GM12873 (cell line): ENCODE results near the gene CD96.

Source experiments
- TF ChIP-seq, protein P1 (sequence below): IDR thresholded peaks from 2 replicates; pipeline ENCODE4 v1.5.1; 2012; ENCODE audit warnings: low read depth, mild to moderate bottlenecking, moderate library complexity, low read length, control low read depth; ENCODE audit not compliant: insufficient read depth; ENCODE audit errors: missing control alignments

The CD96 gene

DNA sequence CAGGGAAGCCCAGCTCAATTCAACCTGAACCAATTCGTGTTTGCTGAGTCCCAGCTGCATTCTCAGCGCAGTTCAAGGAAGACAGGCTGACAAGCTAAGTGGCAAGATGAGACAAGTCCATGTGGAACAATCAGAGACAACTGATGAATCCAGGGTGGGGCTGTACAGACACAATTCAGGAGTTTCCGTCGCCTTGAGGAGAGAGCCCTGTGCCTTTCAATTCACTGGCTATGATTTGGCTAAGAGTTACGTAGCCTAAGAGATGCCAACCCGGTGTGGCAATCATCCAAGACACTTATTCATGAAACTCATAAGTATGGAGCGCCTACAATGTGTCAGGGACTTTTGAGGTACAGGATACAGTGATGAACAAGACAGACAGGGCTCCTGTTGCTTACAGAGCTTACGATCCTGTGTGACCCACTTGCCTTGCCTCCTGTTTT lies 68.6 kb downstream of the CD96 start:
- TF ChIP-seq, protein P1, sequence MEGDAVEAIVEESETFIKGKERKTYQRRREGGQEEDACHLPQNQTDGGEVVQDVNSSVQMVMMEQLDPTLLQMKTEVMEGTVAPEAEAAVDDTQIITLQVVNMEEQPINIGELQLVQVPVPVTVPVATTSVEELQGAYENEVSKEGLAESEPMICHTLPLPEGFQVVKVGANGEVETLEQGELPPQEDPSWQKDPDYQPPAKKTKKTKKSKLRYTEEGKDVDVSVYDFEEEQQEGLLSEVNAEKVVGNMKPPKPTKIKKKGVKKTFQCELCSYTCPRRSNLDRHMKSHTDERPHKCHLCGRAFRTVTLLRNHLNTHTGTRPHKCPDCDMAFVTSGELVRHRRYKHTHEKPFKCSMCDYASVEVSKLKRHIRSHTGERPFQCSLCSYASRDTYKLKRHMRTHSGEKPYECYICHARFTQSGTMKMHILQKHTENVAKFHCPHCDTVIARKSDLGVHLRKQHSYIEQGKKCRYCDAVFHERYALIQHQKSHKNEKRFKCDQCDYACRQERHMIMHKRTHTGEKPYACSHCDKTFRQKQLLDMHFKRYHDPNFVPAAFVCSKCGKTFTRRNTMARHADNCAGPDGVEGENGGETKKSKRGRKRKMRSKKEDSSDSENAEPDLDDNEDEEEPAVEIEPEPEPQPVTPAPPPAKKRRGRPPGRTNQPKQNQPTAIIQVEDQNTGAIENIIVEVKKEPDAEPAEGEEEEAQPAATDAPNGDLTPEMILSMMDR = no peak

DNA sequence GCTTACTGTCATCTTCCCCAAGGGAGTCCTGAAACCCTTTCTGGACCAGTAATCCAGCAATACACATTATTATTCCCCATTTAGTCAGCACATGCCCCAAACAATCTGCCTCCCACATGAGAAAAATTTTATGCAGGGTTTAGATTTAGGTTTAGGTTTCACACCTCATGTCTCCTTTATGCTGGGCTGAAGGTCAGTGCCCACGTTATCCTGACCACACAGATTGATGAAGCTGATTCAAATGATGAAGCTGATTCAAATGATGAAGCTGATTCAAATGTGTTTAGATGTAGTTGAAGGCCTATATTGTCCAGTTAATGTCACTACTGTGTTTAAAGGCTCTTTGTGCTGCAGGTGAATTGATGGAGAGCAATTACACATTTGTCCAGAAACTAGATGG lies 71.3 kb downstream of the CD96 start:
- TF ChIP-seq, protein P1 = no peak

DNA sequence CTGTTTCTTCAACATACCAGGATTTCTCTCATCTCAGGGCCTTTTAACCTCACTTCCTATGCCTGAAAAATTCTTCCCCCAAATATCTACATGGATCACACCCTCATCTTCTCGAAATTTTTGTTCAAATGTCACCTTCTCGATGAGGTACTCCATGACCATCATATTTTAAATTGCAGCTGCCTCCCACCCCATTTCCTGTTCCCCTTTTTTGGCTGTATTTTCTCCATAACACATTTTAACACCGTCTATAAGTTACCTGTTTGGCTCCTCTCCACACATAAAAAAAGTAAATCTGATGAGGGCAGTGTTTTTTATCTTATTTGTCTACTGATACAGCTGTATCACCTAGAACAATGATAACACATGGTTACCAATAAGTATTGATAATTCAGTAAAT lies 73.9 kb downstream of the CD96 start:
- TF ChIP-seq, protein P1 = no peak

DNA sequence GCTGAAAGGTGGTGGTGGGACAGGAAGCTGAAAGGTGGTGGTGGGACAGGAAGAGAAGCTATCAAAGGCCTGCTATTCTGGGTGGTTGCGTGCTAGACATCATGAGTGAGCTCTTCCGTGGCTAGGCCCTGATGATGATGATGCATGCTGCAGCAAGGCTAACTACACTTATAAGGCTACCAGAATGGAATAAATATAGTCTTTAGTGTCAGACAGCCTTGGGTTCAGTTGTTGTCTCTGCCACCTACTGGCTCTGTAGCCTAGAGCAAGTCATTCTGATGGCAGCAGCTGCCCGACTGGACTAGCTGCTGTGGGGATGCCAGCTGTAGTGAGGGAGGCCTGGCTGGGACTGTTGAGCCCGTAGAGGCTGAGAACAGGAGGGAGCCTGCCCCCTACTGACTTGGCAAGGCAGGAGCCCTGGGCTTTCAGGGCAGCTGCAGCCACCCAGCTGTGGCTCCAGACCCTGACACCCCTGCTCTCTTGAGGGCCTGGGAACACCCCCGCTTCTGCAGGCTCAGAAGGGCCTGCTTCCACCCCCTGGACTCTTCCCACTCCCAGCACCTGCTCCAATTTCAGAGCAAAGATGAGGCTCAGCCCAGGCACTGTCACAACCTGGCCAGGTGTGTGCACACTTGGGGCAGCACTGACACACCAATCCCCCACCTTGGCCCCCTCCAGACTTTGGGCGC lies 74.6 kb downstream of the CD96 start:
- TF ChIP-seq, protein P1 = peak; percentile 62

DNA sequence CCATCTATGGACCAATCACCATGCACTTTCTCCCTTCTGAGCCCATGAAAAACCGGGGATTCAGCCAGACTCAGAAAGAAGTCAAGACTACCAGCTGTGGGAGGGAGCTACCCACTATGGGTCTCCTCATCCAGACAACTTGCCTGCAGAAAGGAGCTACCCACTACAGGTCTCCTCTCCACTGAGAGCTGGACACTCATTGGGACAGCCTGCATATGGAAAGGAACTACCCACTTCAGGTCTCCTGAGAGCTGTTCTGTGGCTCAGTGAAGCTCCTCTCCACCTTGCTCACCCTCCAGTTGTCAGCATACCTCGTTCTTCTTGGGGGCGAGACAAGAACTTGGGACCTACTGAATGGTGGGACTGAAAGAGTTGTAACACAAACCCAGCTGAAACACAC lies 75.4 kb downstream of the CD96 start:
- TF ChIP-seq, protein P1 = no peak

DNA sequence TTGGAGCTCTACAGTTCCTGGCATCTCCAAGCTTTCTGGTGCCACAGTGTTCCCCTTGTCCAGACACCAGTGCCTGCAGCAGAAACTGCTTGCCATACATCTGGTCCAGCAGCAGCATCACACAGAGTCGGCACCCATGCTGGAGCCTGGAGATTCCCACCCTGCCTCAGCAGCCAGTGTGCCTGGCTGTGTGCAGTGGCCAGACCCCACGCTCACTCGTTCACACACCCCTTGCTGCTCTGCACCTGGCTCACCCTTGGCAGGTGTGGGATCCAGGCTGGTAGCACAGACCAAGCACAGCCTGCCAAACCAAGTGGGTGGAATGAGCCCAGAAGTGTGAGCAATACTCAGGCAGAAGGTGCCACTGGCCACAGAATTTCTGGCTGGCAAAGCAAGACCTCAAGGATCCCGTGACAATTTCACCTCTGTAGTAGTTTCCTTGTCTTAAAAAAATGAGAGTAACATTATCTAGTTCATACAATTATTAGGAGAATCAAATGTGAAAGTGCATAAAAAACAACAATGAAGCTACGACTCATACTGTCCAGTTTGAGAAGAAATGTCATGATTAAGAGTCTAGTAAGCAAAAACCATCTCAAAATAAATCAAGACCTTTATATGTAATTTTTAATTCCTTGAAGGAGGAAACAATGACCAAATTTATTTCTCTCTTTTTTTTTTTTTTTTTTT lies 76.1 kb downstream of the CD96 start:
- TF ChIP-seq, protein P1 = no peak

DNA sequence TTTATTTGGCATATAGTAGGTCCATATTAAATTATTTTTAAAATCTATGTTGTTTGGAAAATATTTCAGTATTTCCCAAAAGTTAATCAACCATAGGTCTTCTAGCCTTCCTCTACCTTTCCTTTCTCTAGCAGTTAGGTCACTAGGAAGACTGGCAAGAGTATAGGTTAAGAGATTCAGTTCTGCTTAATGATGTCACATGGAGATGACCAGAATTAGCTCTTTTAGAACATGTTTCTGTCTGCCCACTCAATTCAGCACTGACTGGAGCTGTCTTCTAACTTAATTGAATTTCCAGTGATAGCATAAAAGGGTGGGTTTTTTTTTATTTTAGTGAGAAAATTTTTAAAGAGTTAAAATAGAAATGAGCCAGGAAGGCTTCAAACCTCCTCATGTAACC lies 76.9 kb downstream of the CD96 start:
- TF ChIP-seq, protein P1 = no peak
